ENCODE data around the gene VIL1. TPM values are rescaled to one million over a fixed set of nuclear protein-coding genes. Genes with fewer than 3 reads are reported as not detected.

VIL1 gene
- polyA plus RNA-seq, 1 donor (not counting 4 experiments of a cell fraction or from before 2014, with no cell fraction given): not detected

- Histone ChIP-seq H3K27me3 (ENCODE audit: control insufficient read depth, extremely low read depth, insufficient read depth, low read length) (no peaks in the 10 kb centered on the region), H3K9me3 (ENCODE audit: control insufficient read depth, low read depth, low read length) (no peaks in the 10 kb centered on the region), H3K79me2 (ENCODE audit: control insufficient read depth, insufficient read depth, low read length) (peaks cover 24% of the 10 kb centered on the region), H3K9ac (ENCODE audit: control insufficient read depth, extremely low read depth, insufficient read depth, low read length) (no peak overlapping the region), H3K27ac (ENCODE audit: control insufficient read depth, insufficient read depth, low read length) (no peak overlapping the region), H4K20me1 (ENCODE audit: control insufficient read depth, extremely low read depth, insufficient read depth, low read length) (no peaks in the 10 kb centered on the region), H3K4me2 (ENCODE audit: control insufficient read depth, extremely low read depth, insufficient read depth, low read depth, low read length) (no peak overlapping the region), H2AFZ (ENCODE audit: control insufficient read depth, low read length) (no peak overlapping the region), H3K9me1 (ENCODE audit: control insufficient read depth, extremely low read depth, insufficient read depth, low read length) (no peaks in the 10 kb centered on the region), H3K4me1 (ENCODE audit: control insufficient read depth, extremely low read depth, insufficient read depth, low read length) (peaks cover 27% of the 10 kb centered on the region), H3K36me3 (ENCODE audit: control insufficient read depth in 2 of 2, extremely low read depth in 1 of 2, insufficient read depth in 2 of 2, low read length in 2 of 2) (peaks cover 12 to 13% of the 10 kb centered on the region in 2 experiments), H3K4me3 (ENCODE audit: control insufficient read depth in 2 of 3, extremely low read depth in 1 of 3, insufficient read depth in 2 of 3, low read depth in 1 of 3, low read length in 3 of 3) (no peak overlapping the region)
- no peak for FAIRE-seq
- no peak for TF ChIP-seq EZH2 (IDR thresholded peaks at IDR 0.05; ENCODE audit: low read length)
- TF ChIP-seq CTCF (optimal IDR thresholded peaks at IDR 0.05 in 1 of 3, IDR thresholded peaks at IDR 0.05 in 1 of 3, conservative IDR thresholded peaks at IDR 0.05 in 1 of 3; ENCODE audit: extremely low read depth in 1 of 3, insufficient read depth in 2 of 3, low read length in 3 of 3): no peak
- dilution Hi-C loops (cut with MboI; ENCODE audit: extremely low pct_ligation_motif_present, low sequenced_read_pairs): no loop called here
- no peak for DNase-seq (ENCODE audit: low read depth, low spot score)
These were observed 15.1 kb upstream of the VIL1 start for GRCh38 chr2:218403810-218404209.

GRCh38 chr2:218404351-218405085 is 14.4 kb upstream of the VIL1 start:
- Histone ChIP-seq H3K27ac (ENCODE audit: control insufficient read depth, insufficient read depth, low read length) (no peak overlapping the region), H3K9ac (ENCODE audit: control insufficient read depth, extremely low read depth, insufficient read depth, low read length) (no peak overlapping the region), H4K20me1 (ENCODE audit: control insufficient read depth, extremely low read depth, insufficient read depth, low read length) (no peaks in the 10 kb centered on the region), H3K27me3 (ENCODE audit: control insufficient read depth, extremely low read depth, insufficient read depth, low read length) (no peaks in the 10 kb centered on the region), H3K9me3 (ENCODE audit: control insufficient read depth, low read depth, low read length) (no peaks in the 10 kb centered on the region), H2AFZ (ENCODE audit: control insufficient read depth, low read length) (no peak overlapping the region), H3K4me3 (ENCODE audit: control insufficient read depth in 2 of 3, extremely low read depth in 1 of 3, insufficient read depth in 2 of 3, low read depth in 1 of 3, low read length in 3 of 3) (no peak overlapping the region), H3K36me3 (ENCODE audit: control insufficient read depth in 2 of 2, extremely low read depth in 1 of 2, insufficient read depth in 2 of 2, low read length in 2 of 2) (peaks cover 12 to 13% of the 10 kb centered on the region in 2 experiments), H3K4me2 (ENCODE audit: control insufficient read depth, extremely low read depth, insufficient read depth, low read depth, low read length) (no peak overlapping the region), H3K4me1 (ENCODE audit: control insufficient read depth, extremely low read depth, insufficient read depth, low read length) (peaks cover 27% of the 10 kb centered on the region), H3K79me2 (ENCODE audit: control insufficient read depth, insufficient read depth, low read length) (peaks cover 22% of the 10 kb centered on the region), H3K9me1 (ENCODE audit: control insufficient read depth, extremely low read depth, insufficient read depth, low read length) (no peaks in the 10 kb centered on the region)
- DNase-seq (ENCODE audit: low read depth, low spot score): no peak
- no peak for FAIRE-seq
- dilution Hi-C loops (cut with MboI; ENCODE audit: extremely low pct_ligation_motif_present, low sequenced_read_pairs): no loop called here
- TF ChIP-seq EZH2 (IDR thresholded peaks at IDR 0.05; ENCODE audit: low read length) (no peak), CTCF (optimal IDR thresholded peaks at IDR 0.05 in 1 of 3, IDR thresholded peaks at IDR 0.05 in 1 of 3, conservative IDR thresholded peaks at IDR 0.05 in 1 of 3; ENCODE audit: extremely low read depth in 1 of 3, insufficient read depth in 2 of 3, low read length in 3 of 3) (no peak)
